GM12878 (cell line): ENCODE measurements around the gene TRIM3. TPM values are rescaled to one million over a fixed set of nuclear protein-coding genes. Genes with fewer than 3 reads are reported as not detected.

Experiments used
- ATAC-seq: fragments of 200-7000 bp; cut with Tn5 transposase; 3 replicates; pipeline ENCODE4 v1.9.1; 2020; ENCODE audit warnings: mild to moderate bottlenecking, moderate library complexity
- BruUV-seq: library from RNA; stranded (reverse); fragments of 400-500 nt; replicated peaks from 2 replicates; lab custom pipeline; 2021; lab: Mats Ljungman, UMichigan
- CTCF ChIA-PET: fragments of 300-600 bp; sonication (Branson Sonifier 250); formaldehyde crosslinking; extraction: SDS; loops from one replicate; lab custom pipeline; 2021; ENCODE audit warnings: inconsistent platforms; lab: Yijun Ruan, JAX
- POLR2A ChIA-PET: fragments of 350-600 bp; formaldehyde crosslinking; extraction: SDS; loops from one replicate; lab custom pipeline; 2021; ENCODE audit warnings: inconsistent platforms; lab: Charles Lee
- RAD21 ChIA-PET: fragments of 300-600 bp; sonication (Branson Sonifier 250); formaldehyde crosslinking; loops from one replicate; lab custom pipeline; 2023; ENCODE audit warnings: antibody characterized with exemption; ENCODE audit not compliant: unreplicated experiment; lab: Charles Lee
- SMC1A ChIA-PET: fragments of 300-600 bp; sonication (Branson Sonifier 250); formaldehyde crosslinking; loops from one replicate; lab custom pipeline; 2023; ENCODE audit not compliant: unreplicated experiment, uncharacterized antibody; lab: Charles Lee
- DNase-seq: peaks from one replicate; pipeline ENCODE4 v3.0.0-alpha.2; 2011; ENCODE audit warnings: low read depth, low spot score
- FAIRE-seq: peaks from 3 replicates; lab custom pipeline; 2011; peaks lifted over from hg19 to GRCh38; lab: Jason Lieb, UNC
- H2AFZ ChIP-seq: 2 replicates; pipeline ENCODE4 v1.6.0; 2011; ENCODE audit warnings: low read depth, low read length, control low read depth; ENCODE audit not compliant: control insufficient read depth
- H3K27ac ChIP-seq: 2 replicates; pipeline ENCODE4 v1.5.1; 2011; ENCODE audit warnings: control low read depth; ENCODE audit not compliant: control insufficient read depth, insufficient read depth
- H3K27me3 ChIP-seq, 2 experiments: replicated peaks in 1 of 2; 2 replicates each; pipeline versions ENCODE4 v1.6.0 to v1.6.1; 2011; ENCODE audit warnings: low read length in 1 of 2; ENCODE audit not compliant: control insufficient read depth in 2 of 2, insufficient read depth in 2 of 2
- H3K36me3 ChIP-seq, 2 experiments: 2 replicates each; pipeline ENCODE4 v1.5.1; 2011; ENCODE audit warnings: low read length in 1 of 2; ENCODE audit not compliant: control insufficient read depth in 2 of 2, insufficient read depth in 2 of 2
- H3K4me1 ChIP-seq: 2 replicates; pipeline ENCODE4 v1.6.1; 2011; ENCODE audit warnings: mild to moderate bottlenecking, low read length, moderate library complexity, mixed read lengths; ENCODE audit not compliant: control insufficient read depth, insufficient read depth
- H3K4me2 ChIP-seq: 2 replicates; pipeline ENCODE4 v1.6.0; 2011; ENCODE audit warnings: control low read depth; ENCODE audit not compliant: control insufficient read depth, insufficient read depth
- H3K4me3 ChIP-seq: fragments of 200-600 bp; sonication (generic); 2 replicates; pipeline ENCODE4 v1.5.1; 2016
- H3K79me2 ChIP-seq: 2 replicates; pipeline ENCODE4 v1.6.0; 2011; ENCODE audit warnings: low read length; ENCODE audit not compliant: control insufficient read depth, insufficient read depth
- H3K9ac ChIP-seq: 2 replicates; pipeline ENCODE4 v1.8.0; 2011; ENCODE audit warnings: low read length, control low read depth, mixed read lengths; ENCODE audit not compliant: control insufficient read depth, insufficient read depth
- H3K9me3 ChIP-seq: replicated peaks from 3 replicates; pipeline ENCODE4 v1.5.1; 2011; ENCODE audit warnings: mild to moderate bottlenecking, low read length; ENCODE audit not compliant: control insufficient read depth, insufficient read depth
- H4K20me1 ChIP-seq: 2 replicates; pipeline ENCODE4 v1.6.0; 2011; ENCODE audit not compliant: control insufficient read depth, insufficient read depth
- DPF2 ChIP-seq: fragments of 450-650 bp; IDR thresholded peaks from 2 replicates; pipeline ENCODE4 v1.6.1; 2017; ENCODE audit warnings: mild to moderate bottlenecking
- FOS ChIP-seq: IDR thresholded peaks from 3 replicates; pipeline ENCODE4 v1.6.1; 2011; ENCODE audit warnings: borderline replicate concordance; ENCODE audit not compliant: insufficient read length; ENCODE audit errors: extremely low read depth
- HCFC1 ChIP-seq: fragments of 150-350 bp; IDR thresholded peaks from 2 replicates; pipeline ENCODE4 v1.6.1; 2014; ENCODE audit warnings: low read length
- MEF2B ChIP-seq: fragments of 450-650 bp; IDR thresholded peaks from 2 replicates; pipeline ENCODE4 v1.6.1; 2018; ENCODE audit warnings: mild to moderate bottlenecking, moderate library complexity; ENCODE audit not compliant: partially characterized antibody, poor library complexity, severe bottlenecking
- MYB ChIP-seq: fragments of 150-350 bp; IDR thresholded peaks from 2 replicates; pipeline ENCODE4 v1.6.1; 2014; ENCODE audit warnings: mild to moderate bottlenecking, low read depth, low read length, borderline replicate concordance
- POLR2AphosphoS2 ChIP-seq: IDR thresholded peaks from 2 replicates; pipeline ENCODE4 v1.6.1; 2011; ENCODE audit warnings: low read depth, mild to moderate bottlenecking, low read length, improper control_type of control experiment, moderate library complexity
- RCOR1 ChIP-seq: conservative IDR thresholded peaks from 2 replicates; pipeline ENCODE4 v1.6.1; 2012; ENCODE audit warnings: low read depth, low read length, improper control_type of control experiment
- RELA ChIP-seq: fragments of 450-650 bp; IDR thresholded peaks from 2 replicates; pipeline ENCODE4 v1.8.0; 2014; ENCODE audit warnings: borderline replicate concordance; ENCODE audit not compliant: partially characterized antibody
- SIN3A ChIP-seq: IDR thresholded peaks from 2 replicates; pipeline ENCODE4 v1.6.1; 2012; ENCODE audit warnings: low read depth, low read length, improper control_type of control experiment
- SPI1 ChIP-seq: IDR thresholded peaks from 2 replicates; pipeline ENCODE4 v1.6.1; 2011; ENCODE audit warnings: low read depth, mild to moderate bottlenecking, low read length, moderate library complexity, borderline replicate concordance; ENCODE audit not compliant: insufficient read depth
- STAT3 ChIP-seq: IDR thresholded peaks from 2 replicates; pipeline ENCODE4 v1.6.1; 2011; ENCODE audit warnings: low read depth, low read length, improper control_type of control experiment
- TAF1 ChIP-seq: IDR thresholded peaks from 2 replicates; pipeline ENCODE4 v1.6.1; 2011; ENCODE audit warnings: mild to moderate bottlenecking, low read depth, low read length, borderline replicate concordance
- WGBS: methylation state at CpG from one replicate; pipeline ENCODE4 v1.1.6; 2016; ENCODE audit warnings: low lambda C conversion rate; ENCODE audit not compliant: insufficient replicate concordance, insufficient coverage; ENCODE audit errors: missing lambda C conversion rate; 5-methylcytosine and 5-hydroxymethylcytosine counted together
- in situ Hi-C: fragments of 300-500 bp; cut with MboI; formaldehyde crosslinking; loops from 9 replicates; pipeline ENCODE4 v1.14.3; 2018; ENCODE audit warnings: mixed read lengths
- intact Hi-C: fragments of 100-400 bp; cut with micrococcal nuclease; formaldehyde crosslinking; loops from one replicate; pipeline ENCODE4 v1.14.2; 2022; ENCODE audit not compliant: unreplicated experiment
- polyA plus RNA-seq, 11 experiments: library from polyadenylated mRNA; depleted of rRNA in 4 of 11; unstranded in 6 of 11; stranded (reverse) in 5 of 11; fragments of >200 nt; fragmentation: Nextera tagmentation in 4 of 11; fragmentation: Illumina TruSeq in 1 of 11; extraction: Ambion mirVana in 4 of 11; extraction: Trizol in 1 of 11; gene quantifications; 1 replicate in 1 of 11; 2 replicates in 10 of 11; pipeline versions ENCODE4 v1.2.1 to v1.2.3, GENCODE V29; 2011 to 2016; ENCODE audit warnings: inconsistent platforms in 2 of 11, missing spikeins in 2 of 11, low read depth in 1 of 11
- total RNA-seq, 4 experiments: library from RNA; depleted of rRNA in 3 of 4; stranded (reverse); fragments of >200 nt in 3 of 4; fragmentation: Illumina TruSeq in 1 of 4; extraction: Trizol in 1 of 4; gene quantifications; 2 replicates each; pipeline versions ENCODE4 v1.2.1 to v1.2.3, GENCODE V29; 2013 to 2021
- TF ChIP-seq, protein P1 (sequence below): IDR thresholded peaks from 2 replicates; pipeline ENCODE4 v1.6.1; 2012; ENCODE audit warnings: improper control_type of control experiment, low read depth, low read length; ENCODE audit not compliant: insufficient replicate concordance
- TF ChIP-seq, protein P2 (sequence below): fragments of 450-650 bp; IDR thresholded peaks from 2 replicates; pipeline ENCODE4 v1.6.1; 2017; ENCODE audit warnings: low read depth, mild to moderate bottlenecking, moderate library complexity
- TF ChIP-seq, protein P3 (sequence below), 3 experiments: IDR thresholded peaks in 2 of 3; conservative IDR thresholded peaks in 1 of 3; 2 replicates each; pipeline ENCODE4 v1.5.1; 2011; ENCODE audit warnings: low read depth in 3 of 3, low read length in 3 of 3, mild to moderate bottlenecking in 3 of 3, control low read depth in 2 of 3, moderate library complexity in 2 of 3, inconsistent platforms in 1 of 3, mixed read lengths in 1 of 3; ENCODE audit not compliant: control insufficient read depth in 2 of 3, insufficient read depth in 1 of 3; ENCODE audit errors: extremely low read depth in 1 of 3

TRIM3 gene
- total and polyA plus RNA-seq, 10 of the 15 experiments (the other 5 are each of a cell fraction or from before 2014, with no cell fraction given): 0.34 to 11.8 (median 4.8) TPM

DNA sequence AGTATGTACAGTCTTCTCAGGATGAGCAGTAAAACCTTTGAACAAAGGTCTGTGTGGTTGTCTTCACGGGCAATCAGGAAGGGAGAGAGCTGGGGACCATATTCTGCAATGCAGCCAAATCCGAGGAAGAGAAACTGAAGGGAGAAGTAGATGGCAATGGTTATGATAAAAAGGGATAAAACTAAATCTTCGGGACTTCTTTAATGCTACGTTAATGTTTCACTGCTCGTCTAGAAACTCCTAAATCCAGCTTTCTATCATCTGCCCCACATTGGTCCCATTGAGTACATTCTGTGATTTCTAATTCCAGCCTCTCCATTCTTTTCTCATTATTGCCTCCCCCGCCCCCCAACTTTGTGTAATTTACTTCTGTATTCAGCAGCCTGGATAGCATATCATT, 9.3 kb upstream of the TRIM3 start:
- SMC1A ChIA-PET: interaction anchor here (1.1 to 2.9 kb wide), 5 partner anchors 9 to 200 kb away, joined by 3 to 14 read pairs (median 3); partner anchors contain the start of gene MRPL17
- DNase-seq (no peak), ATAC-seq (no peak), FAIRE-seq (no peak)
- Histone ChIP-seq H3K27me3 (no peaks in the 10 kb centered on the region), H3K4me2 (peak overlapping the region; percentile 98), H3K9ac (no peak overlapping the region; the same call in 1 of the 2 replicates), H4K20me1 (no peaks in the 10 kb centered on the region), H2AFZ (no peak overlapping the region), H3K36me3 (peaks cover 0 to 16% of the 10 kb centered on the region in 2 experiments; a peak in 2 of 4 replicates), H3K79me2 (peaks cover 40% of the 10 kb centered on the region), H3K4me1 (peaks cover 19% of the 10 kb centered on the region), H3K27ac (no peak overlapping the region; the same call in 1 of the 2 replicates), H3K4me3 (peak overlapping the region; percentile 93; the same call in 1 of the 2 replicates), H3K9me3 (no peaks in the 10 kb centered on the region)
- WGBS: 95% methylated on average over 6 of the region's 6 CpGs
- in situ Hi-C loops: loop anchor here (5.0 kb wide), 1 partner anchor 124 kb away; no protein-coding TSS in a partner anchor
- intact Hi-C loops: loop anchor here (10.0 kb wide), 2 partner anchors 248 to 1042 kb away; partner anchors contain the start of genes CNGA4 and FHIP1B
- RAD21 ChIA-PET: no interaction called here
- POLR2A ChIA-PET: interaction anchor here (0.6 kb wide), 1 partner anchor 14 kb away, joined by 3 read pairs; the partner anchor contains the start of gene DNHD1
- no TSS peak for BruUV-seq
- no peak for TF ChIP-seq MYB
- TF ChIP-seq STAT3: no peak
- no peak for TF ChIP-seq TAF1
- no peak for TF ChIP-seq RCOR1
- TF ChIP-seq SPI1: no peak
- TF ChIP-seq, protein P1, sequence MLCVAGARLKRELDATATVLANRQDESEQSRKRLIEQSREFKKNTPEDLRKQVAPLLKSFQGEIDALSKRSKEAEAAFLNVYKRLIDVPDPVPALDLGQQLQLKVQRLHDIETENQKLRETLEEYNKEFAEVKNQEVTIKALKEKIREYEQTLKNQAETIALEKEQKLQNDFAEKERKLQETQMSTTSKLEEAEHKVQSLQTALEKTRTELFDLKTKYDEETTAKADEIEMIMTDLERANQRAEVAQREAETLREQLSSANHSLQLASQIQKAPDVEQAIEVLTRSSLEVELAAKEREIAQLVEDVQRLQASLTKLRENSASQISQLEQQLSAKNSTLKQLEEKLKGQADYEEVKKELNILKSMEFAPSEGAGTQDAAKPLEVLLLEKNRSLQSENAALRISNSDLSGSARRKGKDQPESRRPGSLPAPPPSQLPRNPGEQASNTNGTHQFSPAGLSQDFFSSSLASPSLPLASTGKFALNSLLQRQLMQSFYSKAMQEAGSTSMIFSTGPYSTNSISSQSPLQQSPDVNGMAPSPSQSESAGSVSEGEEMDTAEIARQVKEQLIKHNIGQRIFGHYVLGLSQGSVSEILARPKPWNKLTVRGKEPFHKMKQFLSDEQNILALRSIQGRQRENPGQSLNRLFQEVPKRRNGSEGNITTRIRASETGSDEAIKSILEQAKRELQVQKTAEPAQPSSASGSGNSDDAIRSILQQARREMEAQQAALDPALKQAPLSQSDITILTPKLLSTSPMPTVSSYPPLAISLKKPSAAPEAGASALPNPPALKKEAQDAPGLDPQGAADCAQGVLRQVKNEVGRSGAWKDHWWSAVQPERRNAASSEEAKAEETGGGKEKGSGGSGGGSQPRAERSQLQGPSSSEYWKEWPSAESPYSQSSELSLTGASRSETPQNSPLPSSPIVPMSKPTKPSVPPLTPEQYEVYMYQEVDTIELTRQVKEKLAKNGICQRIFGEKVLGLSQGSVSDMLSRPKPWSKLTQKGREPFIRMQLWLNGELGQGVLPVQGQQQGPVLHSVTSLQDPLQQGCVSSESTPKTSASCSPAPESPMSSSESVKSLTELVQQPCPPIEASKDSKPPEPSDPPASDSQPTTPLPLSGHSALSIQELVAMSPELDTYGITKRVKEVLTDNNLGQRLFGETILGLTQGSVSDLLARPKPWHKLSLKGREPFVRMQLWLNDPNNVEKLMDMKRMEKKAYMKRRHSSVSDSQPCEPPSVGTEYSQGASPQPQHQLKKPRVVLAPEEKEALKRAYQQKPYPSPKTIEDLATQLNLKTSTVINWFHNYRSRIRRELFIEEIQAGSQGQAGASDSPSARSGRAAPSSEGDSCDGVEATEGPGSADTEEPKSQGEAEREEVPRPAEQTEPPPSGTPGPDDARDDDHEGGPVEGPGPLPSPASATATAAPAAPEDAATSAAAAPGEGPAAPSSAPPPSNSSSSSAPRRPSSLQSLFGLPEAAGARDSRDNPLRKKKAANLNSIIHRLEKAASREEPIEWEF: no peak
- no peak for TF ChIP-seq FOS
- TF ChIP-seq RELA: no peak
- no peak for TF ChIP-seq MEF2B
- no peak for TF ChIP-seq DPF2
- TF ChIP-seq, protein P2, sequence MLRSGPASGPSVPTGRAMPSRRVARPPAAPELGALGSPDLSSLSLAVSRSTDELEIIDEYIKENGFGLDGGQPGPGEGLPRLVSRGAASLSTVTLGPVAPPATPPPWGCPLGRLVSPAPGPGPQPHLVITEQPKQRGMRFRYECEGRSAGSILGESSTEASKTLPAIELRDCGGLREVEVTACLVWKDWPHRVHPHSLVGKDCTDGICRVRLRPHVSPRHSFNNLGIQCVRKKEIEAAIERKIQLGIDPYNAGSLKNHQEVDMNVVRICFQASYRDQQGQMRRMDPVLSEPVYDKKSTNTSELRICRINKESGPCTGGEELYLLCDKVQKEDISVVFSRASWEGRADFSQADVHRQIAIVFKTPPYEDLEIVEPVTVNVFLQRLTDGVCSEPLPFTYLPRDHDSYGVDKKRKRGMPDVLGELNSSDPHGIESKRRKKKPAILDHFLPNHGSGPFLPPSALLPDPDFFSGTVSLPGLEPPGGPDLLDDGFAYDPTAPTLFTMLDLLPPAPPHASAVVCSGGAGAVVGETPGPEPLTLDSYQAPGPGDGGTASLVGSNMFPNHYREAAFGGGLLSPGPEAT: no peak
- TF ChIP-seq HCFC1: no peak
- no peak for TF ChIP-seq POLR2AphosphoS2
- TF ChIP-seq, protein P3, sequence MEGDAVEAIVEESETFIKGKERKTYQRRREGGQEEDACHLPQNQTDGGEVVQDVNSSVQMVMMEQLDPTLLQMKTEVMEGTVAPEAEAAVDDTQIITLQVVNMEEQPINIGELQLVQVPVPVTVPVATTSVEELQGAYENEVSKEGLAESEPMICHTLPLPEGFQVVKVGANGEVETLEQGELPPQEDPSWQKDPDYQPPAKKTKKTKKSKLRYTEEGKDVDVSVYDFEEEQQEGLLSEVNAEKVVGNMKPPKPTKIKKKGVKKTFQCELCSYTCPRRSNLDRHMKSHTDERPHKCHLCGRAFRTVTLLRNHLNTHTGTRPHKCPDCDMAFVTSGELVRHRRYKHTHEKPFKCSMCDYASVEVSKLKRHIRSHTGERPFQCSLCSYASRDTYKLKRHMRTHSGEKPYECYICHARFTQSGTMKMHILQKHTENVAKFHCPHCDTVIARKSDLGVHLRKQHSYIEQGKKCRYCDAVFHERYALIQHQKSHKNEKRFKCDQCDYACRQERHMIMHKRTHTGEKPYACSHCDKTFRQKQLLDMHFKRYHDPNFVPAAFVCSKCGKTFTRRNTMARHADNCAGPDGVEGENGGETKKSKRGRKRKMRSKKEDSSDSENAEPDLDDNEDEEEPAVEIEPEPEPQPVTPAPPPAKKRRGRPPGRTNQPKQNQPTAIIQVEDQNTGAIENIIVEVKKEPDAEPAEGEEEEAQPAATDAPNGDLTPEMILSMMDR (IDR thresholded peaks at IDR 0.05 in 2 of 3, conservative IDR thresholded peaks at IDR 0.05 in 1 of 3; ENCODE audit: control insufficient read depth in 2 of 3, extremely low read depth in 1 of 3, insufficient read depth in 1 of 3, low read depth in 3 of 3, low read length in 3 of 3): no peak
- no peak for TF ChIP-seq SIN3A
- CTCF ChIA-PET: interaction anchor here (0.7 to 10.7 kb wide), 7 partner anchors 23 to 265 kb away, joined by 3 to 119 read pairs (median 10); partner anchors contain the start of gene MRPL17
